ELF-1 (cell line): ENCODE measurements around the gene SEMA3B.

Source experiments
- DNase-seq: peaks from one replicate; pipeline ENCODE4 v3.0.0-alpha.2; 2016; ENCODE audit warnings: low read depth, low spot score

SEMA3B gene

GRCh38 chr3:50314816-50315215, 45.9 kb downstream of the SEMA3B start:
- DNase-seq, result no peak

GRCh38 chr3:50316657-50317242, 47.8 kb downstream of the SEMA3B start:
- DNase-seq, result peak; percentile 78

- DNase-seq, result no peak
Observed at GRCh38 chr3:50317300-50317699, 48.4 kb downstream of the SEMA3B start.

GRCh38 chr3:50318163-50318562, 49.2 kb downstream of the SEMA3B start:
- no peak for DNase-seq

GRCh38 chr3:50318615-50319014, 49.7 kb downstream of the SEMA3B start:
- DNase-seq, result no peak

GRCh38 chr3:50319181-50319893, 50.4 kb downstream of the SEMA3B start:
- no peak for DNase-seq

GRCh38 chr3:50319894-50320625, 51.1 kb downstream of the SEMA3B start:
- DNase-seq, result no peak

- DNase-seq, result peak; percentile 83
Observed at GRCh38 chr3:50320853-50321335, 51.9 kb downstream of the SEMA3B start.

- peak; percentile 95 for DNase-seq
Observed at GRCh38 chr3:50321336-50322114, 52.6 kb downstream of the SEMA3B start.

GRCh38 chr3:50322115-50322385, 53.1 kb downstream of the SEMA3B start:
- DNase-seq, result no peak

GRCh38 chr3:50322386-50323091, 53.6 kb downstream of the SEMA3B start, which contains the start of gene HYAL2:
TSS of gene HYAL2 (minus strand) at chr3:50322745. CDS start at chr3:50320489, 2,256 bp downstream.
- DNase-seq, result no peak

- no peak for DNase-seq
Observed at GRCh38 chr3:50323092-50323600, 54.2 kb downstream of the SEMA3B start.

GRCh38 chr3:50323614-50324199, 54.8 kb downstream of the SEMA3B start:
- no peak for DNase-seq

- peak; percentile 87 for DNase-seq
Observed at GRCh38 chr3:50324351-50325112, 55.6 kb downstream of the SEMA3B start.

- DNase-seq, result no peak
Observed at GRCh38 chr3:50325113-50325480, 56.1 kb downstream of the SEMA3B start.

GRCh38 chr3:50325497-50326181, 56.7 kb downstream of the SEMA3B start:
- no peak for DNase-seq

- DNase-seq, result no peak
Observed at GRCh38 chr3:50326182-50326541, 57.2 kb downstream of the SEMA3B start.

GRCh38 chr3:50327129-50327528, 58.2 kb downstream of the SEMA3B start:
- no peak for DNase-seq
